SK-N-SH (cell line): Measurements from ENCODE around the gene COBL. TPM values are rescaled to one million over a fixed set of nuclear protein-coding genes. Genes with fewer than 3 reads are reported as not detected.

Experiments used
- CTCF ChIA-PET: fragments of 300-600, 350-600 bp; formaldehyde crosslinking; extraction: SDS; loops from one replicate; lab custom pipeline; 2021; lab: Yijun Ruan, JAX
- POLR2A ChIA-PET: fragments of 350-600 bp; sonication (Branson Sonifier 250); formaldehyde crosslinking; extraction: SDS; loops from one replicate; lab custom pipeline; 2020; ENCODE audit warnings: antibody characterized with exemption, inconsistent platforms; lab: Yijun Ruan, JAX
- DNase-seq: peaks from one replicate; pipeline ENCODE4 v3.0.0; 2012
- H2AFZ ChIP-seq: fragments of 200-600 bp; sonication (generic); 2 replicates; pipeline ENCODE4 v1.8.1; 2016; ENCODE audit warnings: antibody characterized with exemption, mild to moderate bottlenecking, low read depth
- H3F3A ChIP-seq: fragments of 200-600 bp; sonication (generic); replicated peaks from 2 replicates; pipeline ENCODE3; 2016; ENCODE audit warnings: antibody characterized with exemption, mild to moderate bottlenecking; ENCODE audit not compliant: insufficient read depth
- H3K27ac ChIP-seq, 2 experiments: fragments of 200-500 bp in 1 of 2; fragments of 200-600 bp in 1 of 2; sonication (Bioruptor generic) in 1 of 2; sonication (generic), shearing (Covaris generic) in 1 of 2; 2 replicates each; pipeline versions ENCODE4 v1.5.1 to v1.6.1; 2014 to 2016; ENCODE audit warnings: low read depth in 2 of 2, inconsistent platforms in 1 of 2, low read length in 1 of 2, mild to moderate bottlenecking in 1 of 2, mixed read lengths in 1 of 2
- H3K27me3 ChIP-seq: fragments of 200-600 bp; sonication (generic), shearing (Covaris generic); 2 replicates; pipeline ENCODE4 v1.6.1; 2016; ENCODE audit warnings: mixed run types; ENCODE audit not compliant: insufficient read depth
- H3K36me3 ChIP-seq, 2 experiments: fragments of 200-500 bp in 1 of 2; fragments of 200-600 bp in 1 of 2; sonication (Bioruptor generic) in 1 of 2; sonication (generic) in 1 of 2; replicated peaks in 1 of 2; 2 replicates each; pipeline versions ENCODE3 to v1.5.1; 2014 to 2016; ENCODE audit warnings: low read length in 1 of 2, mild to moderate bottlenecking in 1 of 2; ENCODE audit not compliant: insufficient read depth in 2 of 2, control insufficient read depth in 1 of 2
- H3K4me1 ChIP-seq, 2 experiments: fragments of 200-500 bp in 1 of 2; fragments of 200-600 bp in 1 of 2; sonication (Bioruptor generic) in 1 of 2; sonication (generic), shearing (Covaris generic) in 1 of 2; 2 replicates each; pipeline versions ENCODE4 v1.5.1 to v1.6.1; 2014 to 2016; ENCODE audit warnings: low read depth in 1 of 2, low read length in 1 of 2, mixed run types in 1 of 2; ENCODE audit not compliant: insufficient read depth in 2 of 2, control insufficient read depth in 1 of 2
- H3K4me2 ChIP-seq: fragments of 200-600 bp; sonication (generic), shearing (Covaris generic); 2 replicates; pipeline ENCODE4 v1.6.1; 2017; ENCODE audit warnings: mixed run types
- H3K4me3 ChIP-seq, 2 experiments: fragments of 200-500 bp in 1 of 2; fragments of 200-600 bp in 1 of 2; sonication (Bioruptor generic) in 1 of 2; sonication (generic), shearing (Covaris generic) in 1 of 2; 2 replicates each; pipeline versions ENCODE4 v1.5.1 to v1.8.1; 2014 to 2016; ENCODE audit warnings: low read depth in 2 of 2, inconsistent platforms in 1 of 2, low read length in 1 of 2, mild to moderate bottlenecking in 1 of 2, mixed read lengths in 1 of 2, moderate library complexity in 1 of 2
- H3K79me2 ChIP-seq: fragments of 200-600 bp; sonication (generic); 2 replicates; pipeline ENCODE4 v1.8.1; 2017; ENCODE audit warnings: mild to moderate bottlenecking; ENCODE audit not compliant: insufficient read depth
- H3K9ac ChIP-seq: fragments of 200-600 bp; sonication (generic); 2 replicates; pipeline ENCODE4 v1.6.1; 2017; ENCODE audit warnings: mixed run types
- H3K9me2 ChIP-seq: fragments of 200-600 bp; sonication (generic); 2 replicates; pipeline ENCODE4 v1.6.1; 2017; ENCODE audit warnings: mixed run types
- H3K9me3 ChIP-seq: fragments of 200-600 bp; sonication (generic); 2 replicates; pipeline ENCODE4 v1.6.1; 2017; ENCODE audit warnings: mixed run types, mild to moderate bottlenecking, moderate library complexity
- H4K20me1 ChIP-seq: fragments of 200-600 bp; sonication (generic); 2 replicates; pipeline ENCODE4 v1.6.1; 2017; ENCODE audit warnings: mild to moderate bottlenecking, mixed run types; ENCODE audit not compliant: insufficient read depth
- CHD2 ChIP-seq: fragments of 150-350 bp; IDR thresholded peaks from 2 replicates; pipeline ENCODE4 v1.6.1; 2018; ENCODE audit warnings: low read length; ENCODE audit not compliant: partially characterized antibody
- ELF1 ChIP-seq: IDR thresholded peaks from 2 replicates; pipeline ENCODE4 v1.4.0; 2012
- EP300 ChIP-seq, 2 experiments: IDR thresholded peaks; 2 replicates each; pipeline versions ENCODE4 v1.4.0 to v1.6.1; 2012; ENCODE audit warnings: borderline replicate concordance in 1 of 2, low read depth in 1 of 2, low read length in 1 of 2
- EZH2phosphoT487 ChIP-seq: fragments of 200-600 bp; sonication (generic); IDR thresholded peaks from 2 replicates; pipeline ENCODE4 v1.6.1; 2017; ENCODE audit warnings: low read depth, mixed run types, mild to moderate bottlenecking, antibody characterized with exemption, moderate library complexity, borderline replicate concordance
- FOXJ3 ChIP-seq: sonication (generic); formaldehyde crosslinking; IDR thresholded peaks from 2 replicates; pipeline ENCODE4 v1.5.1; 2020; ENCODE audit warnings: mild to moderate bottlenecking, missing genetic modification reagents
- GABPA ChIP-seq: IDR thresholded peaks from 2 replicates; pipeline ENCODE4 v1.4.0; 2012; ENCODE audit warnings: low read depth, mild to moderate bottlenecking
- GATA2 ChIP-seq: sonication (generic); formaldehyde crosslinking; IDR thresholded peaks from 2 replicates; pipeline ENCODE4 v1.5.0; 2020; ENCODE audit warnings: mild to moderate bottlenecking, missing genetic modification reagents
- JUND ChIP-seq: IDR thresholded peaks from 2 replicates; pipeline ENCODE4 v1.4.0; 2012
- MAX ChIP-seq: IDR thresholded peaks from 2 replicates; pipeline ENCODE4 v1.4.0; 2012; ENCODE audit warnings: low read depth
- NFIC ChIP-seq: IDR thresholded peaks from 2 replicates; pipeline ENCODE4 v1.4.0; 2012; ENCODE audit warnings: borderline replicate concordance
- POLR2AphosphoS5 ChIP-seq: IDR thresholded peaks from 2 replicates; pipeline ENCODE4 v1.6.1; 2012; ENCODE audit warnings: low read depth, low read length
- RAD21 ChIP-seq: IDR thresholded peaks from 2 replicates; pipeline ENCODE4 v1.6.1; 2012; ENCODE audit warnings: mild to moderate bottlenecking, low read length
- RFX5 ChIP-seq: IDR thresholded peaks from 2 replicates; pipeline ENCODE4 v1.6.1; 2012; ENCODE audit warnings: mild to moderate bottlenecking, improper control_type of control experiment, low read length
- RXRA ChIP-seq: IDR thresholded peaks from 2 replicates; pipeline ENCODE4 v1.4.0; 2012; ENCODE audit warnings: low read depth, mild to moderate bottlenecking, borderline replicate concordance
- TCF12 ChIP-seq: IDR thresholded peaks from 2 replicates; pipeline ENCODE4 v1.4.0; 2012
- YY1 ChIP-seq: IDR thresholded peaks from 2 replicates; pipeline ENCODE4 v1.4.0; 2012; ENCODE audit warnings: low read depth, mild to moderate bottlenecking
- WGBS: methylation state at CpG from one replicate; pipeline ENCODE4 v1.1.6; 2017; ENCODE audit warnings: low lambda C conversion rate; 5-methylcytosine and 5-hydroxymethylcytosine counted together
- polyA plus RNA-seq, 3 experiments: library from polyadenylated mRNA; depleted of rRNA; stranded (reverse); fragments of >200 nt; gene quantifications; 2 replicates each; pipeline ENCODE4 v1.2.3, GENCODE V29; 2012
- TF ChIP-seq, protein P1 (sequence below): IDR thresholded peaks from 2 replicates; pipeline ENCODE4 v1.4.0; 2012; ENCODE audit warnings: low read depth, borderline replicate concordance
- TF ChIP-seq, protein P2 (sequence below): fragments of 150-350 bp; IDR thresholded peaks from 2 replicates; pipeline ENCODE4 v1.6.1; 2016; ENCODE audit warnings: mild to moderate bottlenecking, low read depth, low read length
- TF ChIP-seq, protein P3 (sequence below): IDR thresholded peaks from 2 replicates; pipeline ENCODE4 v1.6.1; 2012; ENCODE audit warnings: mild to moderate bottlenecking, low read depth, low read length, moderate library complexity

COBL gene
- polyA plus RNA-seq, 1 of the 3 experiments (the other 2 are of a cell fraction), result under 0.01 TPM

- no peak for TF ChIP-seq ELF1
- TF ChIP-seq EZH2phosphoT487, result no peak
- TF ChIP-seq RAD21, result no peak
Measured at GRCh38 chr7:51279391-51280023, 37.1 kb downstream of the COBL start (continued).

- no peak overlapping the region for H2AFZ ChIP-seq
- H3K27ac ChIP-seq, result no peak overlapping the region
- ChIA-PET POLR2A (no interaction called here), CTCF (interaction anchor here (0.8 to 1.1 kb wide), 3 partner anchors 88 to 255 kb away, joined by 3 read pairs; no protein-coding TSS in a partner anchor)
- H3K9ac ChIP-seq, result no peak overlapping the region
- H3K36me3 ChIP-seq, result no peaks in the 10 kb centered on the region
- H3K4me1 ChIP-seq, result no peaks in the 10 kb centered on the region
- no peaks in the 10 kb centered on the region for H3K79me2 ChIP-seq
- no peaks in the 10 kb centered on the region for H4K20me1 ChIP-seq
- WGBS, result 42% methylated on average over 6 of the region's 6 CpGs
- H3K27me3 ChIP-seq, result no peaks in the 10 kb centered on the region
- no peaks in the 10 kb centered on the region for H3K9me3 ChIP-seq
- TF ChIP-seq NFIC, result no peak
- TF ChIP-seq GABPA, result no peak
- no peak overlapping the region for H3K4me3 ChIP-seq
- H3K4me2 ChIP-seq, result no peak overlapping the region
- no peaks in the 10 kb centered on the region for H3K9me2 ChIP-seq
- DNase-seq, result no peak
- H3F3A ChIP-seq, result no peaks in the 10 kb centered on the region
Measured at GRCh38 chr7:51278797-51279196, 37.8 kb downstream of the COBL start.

DNA sequence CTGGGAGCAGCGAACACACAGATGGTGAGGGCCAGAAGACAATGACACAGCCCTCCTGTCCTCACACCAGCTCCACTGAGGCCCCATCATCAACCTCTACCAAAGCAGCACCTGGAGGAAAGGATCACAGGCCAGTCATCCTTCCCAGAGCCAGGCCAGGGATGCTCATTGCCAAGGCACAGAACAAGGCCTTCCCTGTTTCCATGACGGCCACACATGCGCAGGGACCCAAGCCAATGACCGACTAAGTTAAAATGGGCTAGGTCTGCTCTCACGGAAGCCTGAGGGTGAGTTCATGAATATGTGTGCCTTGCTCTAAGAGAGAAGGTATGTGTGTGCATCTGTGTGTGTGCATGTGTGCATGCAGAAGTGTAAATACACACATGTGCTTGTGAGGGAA is 39.6 kb downstream of the COBL start:
- ChIA-PET POLR2A (no interaction called here), CTCF (interaction anchor here (0.8 kb wide), 1 partner anchor 154 kb away, joined by 3 read pairs; no protein-coding TSS in a partner anchor)
- H3K27ac ChIP-seq, result no peak overlapping the region
- H2AFZ ChIP-seq, result no peak overlapping the region
- H3K4me3 ChIP-seq, result no peak overlapping the region
- H4K20me1 ChIP-seq, result no peaks in the 10 kb centered on the region
- WGBS, result 42% methylated on average over 5 of the region's 5 CpGs
- H3K27me3 ChIP-seq, result no peaks in the 10 kb centered on the region
- no peak for DNase-seq
- H3K4me2 ChIP-seq, result no peak overlapping the region
- H3K9me3 ChIP-seq, result no peaks in the 10 kb centered on the region
- no peaks in the 10 kb centered on the region for H3K79me2 ChIP-seq
- H3K36me3 ChIP-seq, result no peaks in the 10 kb centered on the region
- H3K4me1 ChIP-seq, result no peaks in the 10 kb centered on the region
- H3F3A ChIP-seq, result no peaks in the 10 kb centered on the region
- H3K9ac ChIP-seq, result no peak overlapping the region
- H3K9me2 ChIP-seq, result no peaks in the 10 kb centered on the region
- TF ChIP-seq CHD2 (no peak), MAX (no peak), FOXJ3 (CRISPR knock-in tag) (no peak), RFX5 (no peak), EP300 (IDR thresholded peaks at IDR 0.05; ENCODE audit: borderline replicate concordance in 1 of 2, low read depth in 1 of 2, low read length in 1 of 2) (no peak), TCF12 (no peak), YY1 (no peak), RXRA (no peak), JUND (no peak), NFIC (no peak), GATA2 (CRISPR knock-in tag) (no peak), EZH2phosphoT487 (no peak), GABPA (no peak), POLR2AphosphoS5 (no peak), RAD21 (no peak)
- TF ChIP-seq, protein P1, sequence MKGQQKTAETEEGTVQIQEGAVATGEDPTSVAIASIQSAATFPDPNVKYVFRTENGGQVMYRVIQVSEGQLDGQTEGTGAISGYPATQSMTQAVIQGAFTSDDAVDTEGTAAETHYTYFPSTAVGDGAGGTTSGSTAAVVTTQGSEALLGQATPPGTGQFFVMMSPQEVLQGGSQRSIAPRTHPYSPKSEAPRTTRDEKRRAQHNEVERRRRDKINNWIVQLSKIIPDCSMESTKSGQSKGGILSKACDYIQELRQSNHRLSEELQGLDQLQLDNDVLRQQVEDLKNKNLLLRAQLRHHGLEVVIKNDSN, result no peak
- TF ChIP-seq, protein P2, sequence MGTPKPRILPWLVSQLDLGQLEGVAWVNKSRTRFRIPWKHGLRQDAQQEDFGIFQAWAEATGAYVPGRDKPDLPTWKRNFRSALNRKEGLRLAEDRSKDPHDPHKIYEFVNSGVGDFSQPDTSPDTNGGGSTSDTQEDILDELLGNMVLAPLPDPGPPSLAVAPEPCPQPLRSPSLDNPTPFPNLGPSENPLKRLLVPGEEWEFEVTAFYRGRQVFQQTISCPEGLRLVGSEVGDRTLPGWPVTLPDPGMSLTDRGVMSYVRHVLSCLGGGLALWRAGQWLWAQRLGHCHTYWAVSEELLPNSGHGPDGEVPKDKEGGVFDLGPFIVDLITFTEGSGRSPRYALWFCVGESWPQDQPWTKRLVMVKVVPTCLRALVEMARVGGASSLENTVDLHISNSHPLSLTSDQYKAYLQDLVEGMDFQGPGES, result no peak
- TF ChIP-seq, protein P3, sequence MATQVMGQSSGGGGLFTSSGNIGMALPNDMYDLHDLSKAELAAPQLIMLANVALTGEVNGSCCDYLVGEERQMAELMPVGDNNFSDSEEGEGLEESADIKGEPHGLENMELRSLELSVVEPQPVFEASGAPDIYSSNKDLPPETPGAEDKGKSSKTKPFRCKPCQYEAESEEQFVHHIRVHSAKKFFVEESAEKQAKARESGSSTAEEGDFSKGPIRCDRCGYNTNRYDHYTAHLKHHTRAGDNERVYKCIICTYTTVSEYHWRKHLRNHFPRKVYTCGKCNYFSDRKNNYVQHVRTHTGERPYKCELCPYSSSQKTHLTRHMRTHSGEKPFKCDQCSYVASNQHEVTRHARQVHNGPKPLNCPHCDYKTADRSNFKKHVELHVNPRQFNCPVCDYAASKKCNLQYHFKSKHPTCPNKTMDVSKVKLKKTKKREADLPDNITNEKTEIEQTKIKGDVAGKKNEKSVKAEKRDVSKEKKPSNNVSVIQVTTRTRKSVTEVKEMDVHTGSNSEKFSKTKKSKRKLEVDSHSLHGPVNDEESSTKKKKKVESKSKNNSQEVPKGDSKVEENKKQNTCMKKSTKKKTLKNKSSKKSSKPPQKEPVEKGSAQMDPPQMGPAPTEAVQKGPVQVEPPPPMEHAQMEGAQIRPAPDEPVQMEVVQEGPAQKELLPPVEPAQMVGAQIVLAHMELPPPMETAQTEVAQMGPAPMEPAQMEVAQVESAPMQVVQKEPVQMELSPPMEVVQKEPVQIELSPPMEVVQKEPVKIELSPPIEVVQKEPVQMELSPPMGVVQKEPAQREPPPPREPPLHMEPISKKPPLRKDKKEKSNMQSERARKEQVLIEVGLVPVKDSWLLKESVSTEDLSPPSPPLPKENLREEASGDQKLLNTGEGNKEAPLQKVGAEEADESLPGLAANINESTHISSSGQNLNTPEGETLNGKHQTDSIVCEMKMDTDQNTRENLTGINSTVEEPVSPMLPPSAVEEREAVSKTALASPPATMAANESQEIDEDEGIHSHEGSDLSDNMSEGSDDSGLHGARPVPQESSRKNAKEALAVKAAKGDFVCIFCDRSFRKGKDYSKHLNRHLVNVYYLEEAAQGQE, result no peak
